DMS114 treated with DMSO at 0.1 percent for 48 hours (cell line): ENCODE data around the gene GBA2.

Source experiments
- DNase-seq: peaks from one replicate; lab custom pipeline; 2025; ENCODE audit not compliant: unreplicated experiment; lab: John Stamatoyannopoulos, UW

GBA2 gene

DNA sequence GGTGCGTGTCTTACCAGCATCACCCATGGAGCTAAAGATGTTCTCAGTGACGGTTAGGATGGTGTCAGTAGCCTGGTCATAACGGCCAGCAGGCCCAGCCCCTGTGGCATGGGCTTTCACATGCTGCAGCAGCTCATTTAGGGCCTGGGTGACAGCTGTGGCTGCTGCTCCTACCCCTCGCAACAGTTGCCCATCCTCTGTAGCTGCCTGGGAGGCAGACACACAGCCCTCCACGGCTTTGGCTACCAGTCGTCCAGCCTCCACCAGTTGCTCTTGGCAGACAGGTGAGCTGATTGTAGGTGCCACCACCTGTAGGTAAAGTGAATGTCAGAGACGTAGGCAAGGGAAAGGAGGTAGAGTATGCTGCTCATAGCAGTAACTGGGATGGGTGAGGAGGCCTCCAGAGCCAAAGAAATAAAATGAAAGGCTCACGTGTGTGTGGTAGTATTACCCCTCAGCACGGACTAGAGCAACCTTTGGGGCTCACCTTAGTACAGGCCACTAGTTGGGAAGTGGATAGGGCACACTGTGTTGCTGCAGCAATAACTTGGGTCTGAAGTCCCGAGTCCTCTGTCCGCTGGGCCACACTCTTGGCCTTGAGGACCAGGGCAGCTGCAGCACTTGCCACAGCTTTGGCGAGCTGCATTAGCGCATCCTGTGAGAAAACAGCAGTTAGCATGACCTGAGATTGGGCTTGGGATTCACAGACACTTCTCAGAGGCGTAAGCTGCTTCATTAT is 31.7 kb downstream of the GBA2 start:
- DNase-seq: no peak

DNA sequence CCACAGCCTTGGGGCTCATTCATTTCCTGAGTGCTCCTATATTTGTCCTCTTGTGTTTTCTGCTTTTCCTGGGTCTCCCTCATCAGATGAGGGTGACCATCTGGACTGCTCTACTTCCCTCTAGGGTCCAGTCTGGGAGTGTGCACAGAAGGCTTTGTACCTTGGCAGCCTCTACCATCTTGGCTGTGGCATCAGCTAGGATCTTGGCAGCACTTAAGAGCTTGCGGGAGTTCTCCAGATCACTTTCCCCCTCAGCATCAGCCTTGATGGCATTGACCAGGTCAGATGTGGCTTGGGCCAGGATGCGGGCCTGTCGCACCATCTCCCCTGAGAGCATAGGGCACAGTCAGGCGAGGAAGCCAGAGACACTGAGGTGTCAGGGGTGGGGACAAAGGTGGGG is 32.8 kb downstream of the GBA2 start:
- DNase-seq: no peak

DNA sequence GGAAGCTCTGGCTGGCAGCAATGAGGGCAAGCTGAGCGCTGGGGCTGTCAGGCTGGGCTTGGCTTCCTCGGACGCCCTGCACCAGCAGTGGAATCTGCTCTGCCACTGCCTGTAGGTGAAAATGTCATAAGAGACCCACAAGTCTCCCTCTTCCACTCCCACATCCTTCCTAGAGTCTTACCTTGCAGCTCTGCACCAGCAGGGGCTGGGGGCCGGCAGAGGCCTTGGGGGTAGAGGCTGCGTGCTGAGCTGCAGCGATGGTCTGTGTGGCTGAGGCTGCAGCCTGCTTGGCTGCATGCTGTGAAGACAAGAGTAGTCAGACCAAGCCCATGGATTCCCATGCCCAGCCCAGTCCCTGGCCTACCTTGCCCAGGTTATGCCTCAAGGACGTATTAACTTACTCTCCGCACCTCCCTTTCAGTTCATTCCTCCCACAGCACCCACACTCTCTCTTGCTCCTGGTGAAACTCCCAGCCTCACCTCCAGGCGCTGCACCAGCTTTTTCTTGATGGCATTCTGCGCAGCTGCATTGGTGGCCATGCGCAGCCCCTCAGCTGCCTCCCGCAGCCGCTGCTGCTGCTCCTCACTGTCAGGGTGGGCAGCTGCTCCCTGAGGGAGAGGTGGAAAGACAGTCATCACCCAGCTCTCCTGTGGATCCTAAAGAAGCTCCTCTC is 34.3 kb downstream of the GBA2 start:
- no peak for DNase-seq

DNA sequence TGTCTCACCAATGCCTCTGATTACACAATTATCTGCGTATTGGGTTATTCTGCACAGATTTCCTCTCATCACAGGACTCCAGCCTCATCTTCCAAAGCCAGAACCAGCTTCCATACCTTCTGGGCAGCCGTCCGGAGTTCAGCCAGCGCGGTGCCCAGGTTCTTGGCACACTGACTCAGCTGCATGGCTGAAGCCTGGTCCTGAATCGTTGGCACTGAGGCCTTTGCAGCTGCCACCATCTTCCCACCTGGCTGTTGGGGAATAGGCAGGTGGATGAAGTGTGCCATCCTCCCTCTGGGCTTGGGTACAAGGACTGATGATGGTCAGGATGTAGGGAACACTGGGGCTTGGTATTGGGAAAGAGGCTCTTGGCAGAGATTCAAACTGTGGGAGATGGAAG is 34.9 kb downstream of the GBA2 start:
- no peak for DNase-seq

DNA sequence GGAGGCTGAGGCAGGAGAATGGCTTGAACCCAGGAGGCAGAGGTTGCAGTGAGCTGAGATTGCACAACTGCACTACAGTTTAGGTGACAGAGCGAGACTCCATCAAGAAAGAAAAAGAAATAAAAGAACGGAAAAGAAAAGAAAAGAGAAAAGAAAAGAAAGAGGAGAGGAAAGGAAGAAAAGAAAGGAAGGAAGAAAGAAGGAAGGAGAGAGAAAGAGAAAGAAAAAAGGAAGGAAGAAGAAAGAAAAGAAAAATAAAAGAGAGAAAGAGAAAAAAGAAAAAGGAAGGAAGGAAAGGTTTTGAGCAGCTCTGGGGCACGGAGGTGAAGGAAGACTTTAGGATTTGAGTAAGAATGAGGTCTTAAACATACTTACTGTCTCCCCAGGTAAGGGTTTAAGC is 35.5 kb downstream of the GBA2 start:
- DNase-seq: no peak

DNA sequence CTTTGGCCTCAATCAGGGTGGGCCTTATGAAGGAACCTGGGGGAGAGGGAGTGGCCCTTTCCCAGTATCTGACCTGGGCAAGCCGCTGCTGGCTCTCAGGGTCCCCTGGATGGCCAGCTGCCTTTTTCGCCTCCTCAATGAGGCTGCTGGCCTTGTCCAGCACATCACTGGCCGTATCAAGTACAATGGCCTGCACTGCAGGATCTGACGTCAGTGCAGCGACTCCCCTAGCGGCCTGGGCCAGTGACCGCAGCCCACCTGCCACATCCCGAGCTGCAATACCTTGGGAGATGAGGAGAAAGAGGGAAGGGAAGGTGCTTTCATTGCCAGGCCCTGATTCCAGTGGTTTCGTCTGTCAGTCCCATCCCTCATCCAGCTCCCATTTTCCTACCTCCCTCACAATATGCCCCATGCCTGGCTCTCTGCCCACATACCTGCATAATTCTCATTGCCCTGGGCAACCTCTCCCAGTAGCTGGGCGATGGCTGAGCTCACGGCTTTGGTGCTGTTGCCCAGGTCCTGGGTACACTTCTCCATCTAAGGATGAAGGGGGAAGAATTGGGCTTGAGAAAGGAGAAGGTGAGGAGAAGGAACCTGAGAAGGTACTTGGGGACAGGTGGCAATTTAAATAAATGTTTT is 36.1 kb downstream of the GBA2 start:
- DNase-seq: no peak

DNA sequence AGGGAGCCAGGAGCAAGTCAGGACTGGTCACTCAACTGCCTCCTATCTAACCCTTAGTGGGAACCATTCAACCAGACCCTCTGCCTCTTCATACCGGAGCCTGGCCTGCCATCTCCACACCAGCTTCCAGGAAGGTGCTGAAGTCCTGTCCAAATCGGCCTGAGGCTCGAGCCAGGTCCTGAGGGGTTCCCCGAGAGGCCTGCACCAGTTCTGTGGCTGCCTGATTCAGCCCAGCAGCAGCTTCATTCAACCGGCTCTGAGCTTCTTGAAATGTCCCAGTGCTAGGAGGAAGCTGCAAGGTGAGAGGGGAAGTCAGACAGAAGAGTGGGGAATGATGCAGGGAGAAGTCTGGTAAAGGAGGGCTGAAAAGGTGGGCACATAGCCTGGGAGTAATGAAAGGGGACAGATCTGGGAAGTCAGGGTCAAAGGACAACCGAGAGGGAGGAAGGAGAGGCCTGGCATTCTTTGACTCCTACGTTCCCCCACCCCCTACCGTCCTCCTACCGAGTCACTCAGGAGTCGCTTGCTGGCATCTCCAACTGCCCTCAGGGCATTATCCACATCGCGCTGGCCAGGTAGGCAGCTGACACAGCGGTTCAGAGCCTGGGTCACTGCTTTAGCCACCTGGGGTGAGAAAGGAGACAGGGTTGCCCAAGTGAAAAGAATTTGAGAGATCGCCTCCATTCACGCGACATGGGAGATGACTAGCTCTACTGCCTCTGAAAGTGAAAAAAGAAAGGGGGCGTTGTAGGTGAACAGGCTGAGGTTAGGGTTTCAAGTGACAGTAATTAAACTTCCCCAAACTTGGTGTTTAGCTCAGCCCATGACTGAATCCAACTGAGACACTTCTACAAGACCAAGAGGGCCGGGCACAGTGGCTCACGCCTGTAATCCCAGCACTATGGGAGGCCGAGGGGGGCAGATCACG is 37.3 kb downstream of the GBA2 start:
- no peak for DNase-seq

DNA sequence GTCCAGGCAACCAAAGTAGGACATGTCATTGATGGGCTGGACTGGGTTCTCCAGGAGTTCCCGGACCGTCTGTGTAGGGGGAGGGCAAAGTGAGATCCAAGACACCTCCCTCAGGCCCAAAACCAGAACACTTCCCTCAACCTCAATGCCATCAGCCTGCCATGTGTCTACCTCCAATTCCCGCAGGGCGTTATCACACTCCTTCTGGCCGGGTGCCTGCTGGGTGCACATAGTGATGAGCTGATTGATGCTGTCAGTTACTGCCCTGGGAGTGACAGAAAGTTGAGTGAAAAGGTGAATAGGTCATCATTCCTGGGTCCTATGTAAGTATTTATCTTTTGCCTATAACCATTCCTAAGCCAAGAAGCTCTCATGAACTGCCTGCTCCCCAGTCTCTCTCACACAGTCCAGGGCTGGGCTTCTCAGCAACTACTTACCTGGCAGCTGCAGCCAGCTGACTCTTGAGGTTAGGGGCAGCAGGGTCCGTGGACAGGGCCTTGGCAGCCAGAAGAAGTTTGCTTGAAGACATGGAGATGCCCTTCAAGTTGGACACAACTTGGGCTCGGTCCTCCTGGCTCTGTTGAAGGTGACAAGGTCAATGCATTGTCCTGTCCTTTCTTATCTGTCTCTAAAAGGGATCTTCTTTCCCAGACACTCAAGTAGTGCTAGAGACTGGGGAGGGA is 38.1 kb downstream of the GBA2 start:
- no peak for DNase-seq

DNA sequence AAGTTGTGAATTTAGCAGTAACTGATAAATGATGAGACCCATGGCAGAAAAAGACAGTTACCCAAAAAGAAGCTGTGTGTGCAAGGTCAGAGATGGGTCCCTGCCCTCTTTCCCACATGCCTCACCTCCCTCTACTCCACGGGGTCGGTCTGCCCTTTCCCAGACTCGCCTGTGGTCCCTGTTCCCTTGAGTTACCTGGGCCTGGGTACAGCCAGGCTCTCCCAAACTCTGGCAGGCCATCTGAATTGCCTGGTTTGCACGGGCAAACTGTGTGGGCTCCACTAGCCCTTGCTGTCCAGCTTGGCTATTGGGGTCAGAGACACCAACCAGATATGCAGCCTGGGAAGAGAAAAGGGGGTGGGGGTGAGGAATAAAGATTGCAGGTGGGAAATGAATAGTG is 40.9 kb downstream of the GBA2 start:
- DNase-seq: no peak

DNA sequence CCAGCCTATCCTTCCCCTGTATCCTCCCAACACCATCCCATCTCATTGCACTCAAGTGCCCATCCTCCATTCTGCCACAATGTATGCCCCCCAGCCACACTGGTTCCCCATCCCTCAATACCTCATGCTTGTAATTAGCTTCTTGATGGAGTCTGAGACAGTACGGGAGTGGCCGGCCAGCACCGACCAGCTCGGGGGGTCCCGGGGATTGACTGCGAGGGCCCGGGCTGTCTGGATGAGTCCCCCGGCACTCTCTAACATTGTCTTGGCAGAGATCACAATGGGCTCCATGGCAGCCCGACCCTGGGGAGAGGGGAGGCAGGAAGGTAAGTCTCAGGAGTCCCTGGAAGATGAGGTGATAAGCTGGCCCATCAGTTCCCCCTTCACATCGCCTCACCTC is 42.1 kb downstream of the GBA2 start:
- DNase-seq: no peak

DNA sequence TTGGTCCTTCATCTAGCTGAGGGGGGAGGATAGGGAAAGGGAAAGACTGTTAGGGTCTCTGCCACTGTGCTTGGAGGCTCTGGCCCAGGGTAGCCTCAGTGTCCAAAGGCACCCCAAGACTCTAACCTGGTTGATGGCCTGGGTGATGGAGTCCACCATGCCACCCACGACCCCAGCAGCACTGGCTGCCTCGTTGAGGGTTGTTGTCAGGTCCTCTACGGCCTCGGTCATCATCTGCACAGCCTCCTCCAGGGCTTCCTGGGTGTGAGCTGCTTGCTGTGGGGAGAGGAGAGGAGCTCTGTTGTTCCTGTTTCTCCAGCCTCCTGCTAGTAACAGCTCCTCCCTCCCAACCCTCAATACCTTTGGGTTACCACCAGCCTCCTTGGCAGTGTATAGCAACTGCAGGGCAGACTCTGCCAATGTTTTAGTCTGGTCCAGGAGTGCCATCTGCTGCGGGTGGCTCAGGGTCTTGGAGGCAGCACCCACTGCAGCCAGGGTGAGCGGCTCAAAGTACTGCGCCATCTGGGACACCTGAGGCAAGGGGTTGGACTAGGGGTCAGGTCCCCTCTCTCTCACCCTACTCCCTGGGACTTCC is 43.1 kb downstream of the GBA2 start:
- DNase-seq: no peak

DNA sequence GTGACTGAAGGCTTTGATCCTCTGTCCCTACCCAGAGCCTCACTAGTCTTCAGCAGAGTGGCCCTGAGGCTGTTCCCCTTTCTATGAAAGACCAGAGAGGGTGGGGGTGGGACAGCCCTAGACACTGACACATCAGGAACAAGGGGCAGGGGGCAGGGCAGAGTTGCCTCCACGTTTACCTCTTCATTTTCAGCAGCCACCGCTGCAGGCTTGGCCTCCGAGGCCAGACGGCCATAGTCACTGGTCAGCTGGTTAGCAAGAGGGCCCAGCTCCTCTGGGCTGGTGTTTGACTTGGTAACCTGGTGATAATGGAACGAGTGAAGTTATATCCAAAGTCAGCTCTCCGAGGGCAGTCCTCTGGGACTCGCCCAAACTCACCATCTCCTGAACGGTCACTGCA is 43.7 kb downstream of the GBA2 start:
- DNase-seq: no peak

DNA sequence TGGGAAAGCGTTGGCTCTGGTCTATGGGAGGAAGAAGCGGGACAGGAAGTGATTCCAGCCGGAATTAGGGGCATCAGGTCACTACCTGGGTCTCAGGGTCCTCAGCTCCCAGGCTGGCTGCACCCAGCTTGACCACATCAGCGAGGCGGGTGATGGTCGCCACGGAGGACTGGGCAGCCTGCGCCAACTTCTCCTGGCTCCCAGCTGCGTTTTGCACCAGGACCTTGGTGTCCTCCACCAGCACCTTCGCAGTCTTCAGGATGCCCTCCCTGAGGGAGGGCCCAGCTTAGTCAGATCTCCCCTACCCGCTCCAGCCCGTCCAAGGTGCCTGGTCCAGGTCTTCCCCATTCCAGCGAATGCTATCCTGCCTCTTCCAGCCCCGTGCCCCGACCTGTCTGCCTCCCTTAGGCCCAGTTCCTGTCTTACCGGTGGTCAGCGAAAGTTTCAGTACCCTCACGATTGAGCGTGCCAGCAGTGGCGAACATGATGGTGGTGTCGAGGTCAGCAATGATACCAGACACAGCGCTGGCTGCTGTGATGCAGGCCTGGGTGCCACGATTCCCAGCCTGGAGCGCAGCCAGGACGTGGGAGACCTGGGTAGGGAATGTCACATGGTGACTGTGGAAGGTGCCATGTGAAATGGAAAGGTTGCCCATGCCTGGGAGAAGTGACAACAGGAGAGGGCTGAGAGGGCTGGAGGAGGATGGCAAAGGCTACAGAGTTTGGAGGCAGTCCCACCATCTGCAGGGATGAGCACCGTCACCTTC is 44.9 kb downstream of the GBA2 start:
- DNase-seq: no peak

DNA sequence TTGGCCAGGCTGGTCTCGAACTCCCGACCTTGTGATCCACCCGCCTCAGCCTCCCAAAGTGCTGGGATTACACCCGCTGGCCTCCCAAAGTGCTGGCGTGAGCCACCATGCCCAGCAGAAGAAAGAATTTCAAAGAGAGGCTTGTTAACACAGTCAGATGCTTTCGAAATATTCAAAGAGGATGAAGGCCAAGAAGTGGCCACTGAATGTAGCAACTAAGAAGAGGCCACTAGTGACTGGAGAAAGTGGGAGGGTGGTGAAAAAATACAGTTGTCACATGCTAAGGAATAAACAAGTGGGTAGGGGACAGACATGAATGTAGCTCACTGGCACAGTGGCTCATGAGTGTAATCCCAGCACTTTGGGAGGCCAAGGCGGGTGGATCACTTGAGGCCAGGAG is 46.3 kb downstream of the GBA2 start:
- DNase-seq: no peak

DNA sequence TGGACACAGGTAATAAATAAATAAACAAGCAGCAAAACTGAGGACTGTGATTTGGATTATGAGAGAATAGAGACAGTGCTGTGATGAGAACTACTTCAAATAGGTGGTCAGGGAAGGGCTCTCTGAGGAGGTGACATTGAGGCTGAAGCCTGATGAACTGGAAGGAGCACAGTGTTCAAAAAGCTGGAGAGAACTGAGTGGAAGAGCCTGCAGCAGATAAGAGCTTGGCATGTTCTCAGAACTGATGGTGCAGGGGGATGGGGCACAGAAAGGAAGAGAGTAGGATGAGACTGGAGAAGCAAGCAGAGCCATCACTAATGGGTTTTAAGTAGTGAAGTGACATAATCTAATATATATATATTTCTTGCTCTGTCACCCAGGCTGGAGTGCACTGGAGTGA is 48.1 kb downstream of the GBA2 start:
- DNase-seq: no peak

DNA sequence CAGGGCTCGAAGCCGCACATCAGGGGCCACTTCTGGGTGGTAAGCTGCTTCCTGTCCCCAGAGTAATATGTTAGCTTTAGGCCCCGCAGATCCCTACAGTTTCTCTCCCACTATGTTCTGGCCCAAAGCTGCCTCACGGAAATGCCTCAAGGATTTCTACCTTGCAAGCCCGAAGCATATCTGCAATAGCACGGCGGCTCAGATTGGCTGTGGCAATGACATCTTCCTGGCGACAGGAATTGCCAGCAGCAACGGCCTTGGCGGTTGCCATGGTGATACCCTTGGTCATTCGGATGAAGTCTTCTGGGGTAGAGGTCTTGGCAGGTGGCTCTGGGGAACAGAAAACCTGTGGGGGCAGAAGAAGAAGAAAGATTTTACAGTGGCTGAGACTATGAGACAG is 49.0 kb downstream of the GBA2 start:
- DNase-seq: no peak

DNA sequence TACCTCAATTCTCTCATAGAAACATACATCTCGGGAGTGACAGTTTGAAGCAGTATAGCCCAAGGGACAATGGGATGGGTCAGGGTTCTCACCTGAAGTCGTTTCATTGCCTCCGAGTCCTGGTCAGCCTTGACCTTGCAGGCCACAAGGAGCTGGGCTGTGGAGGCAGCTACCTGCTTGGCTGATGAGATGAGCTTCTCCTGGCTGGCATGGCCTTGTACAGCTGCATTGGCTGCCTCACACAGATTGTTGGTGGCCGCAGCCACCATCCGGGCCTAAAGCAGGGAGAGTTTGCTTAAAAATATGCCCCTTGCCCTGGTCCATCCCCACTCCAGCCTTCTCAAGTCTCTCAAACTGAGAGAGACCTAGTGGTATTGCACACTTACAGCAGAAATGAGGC is 50.8 kb downstream of the GBA2 start:
- DNase-seq: no peak

DNA sequence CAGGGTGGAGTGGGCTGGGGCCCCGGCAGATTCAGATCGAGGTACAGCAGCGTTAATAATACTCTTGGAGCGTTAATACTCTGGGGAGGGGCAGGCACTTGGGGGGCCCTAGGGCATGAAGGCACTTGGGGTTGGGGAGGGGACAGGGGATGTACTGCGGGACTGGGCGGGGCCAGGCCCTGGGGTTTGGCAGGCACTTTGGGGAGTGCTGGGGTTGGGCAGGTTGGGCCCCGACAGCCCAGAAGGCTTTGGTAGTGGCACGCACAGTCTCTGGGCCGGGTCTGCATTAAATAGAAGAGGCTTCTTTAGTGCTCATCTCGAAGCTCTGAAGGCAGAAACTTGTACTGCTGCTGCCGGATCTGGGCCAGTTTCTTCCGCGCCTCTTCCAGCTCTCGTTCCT is 51.5 kb downstream of the GBA2 start:
- DNase-seq: no peak

DNA sequence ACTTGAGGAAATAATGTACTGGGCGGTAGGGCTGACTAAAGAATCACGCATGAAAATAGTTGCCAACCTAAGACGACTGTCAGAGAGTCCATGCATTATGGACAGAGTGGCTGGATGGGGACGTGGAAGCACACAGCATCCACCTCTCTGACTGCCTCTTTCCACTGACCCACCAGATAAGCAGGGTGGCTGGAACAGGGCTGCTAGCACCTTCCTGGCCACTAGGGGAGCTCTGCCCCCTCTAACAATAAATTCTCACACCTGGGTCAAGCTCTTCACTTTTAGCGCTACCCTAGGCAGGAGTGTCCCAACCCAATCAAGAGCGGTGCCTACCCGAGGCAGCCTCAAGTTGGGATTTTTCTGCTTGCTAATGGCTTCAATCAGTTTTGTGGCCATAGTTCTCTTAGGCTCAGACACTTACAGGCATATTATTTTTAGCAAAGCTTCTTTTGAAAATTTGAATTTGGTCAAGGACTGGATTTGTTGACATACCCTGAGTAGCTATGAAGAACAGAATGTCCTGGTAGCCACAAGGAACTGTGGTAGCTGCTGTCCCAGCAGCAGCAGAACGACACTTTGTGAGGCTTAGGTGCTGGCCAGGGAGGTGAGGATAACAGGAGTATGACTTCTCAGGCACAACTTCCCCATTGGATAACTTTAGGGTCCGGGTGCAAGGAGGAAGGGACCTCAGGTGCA is 52.4 kb downstream of the GBA2 start:
- DNase-seq: peak; percentile 21
